Measurements from ENCODE around the gene HOXA5.

Gene HOXA5

GRCh38 chr7:27163288-27164044 is 20.0 kb upstream of the HOXA5 start:
- DNase-seq (ENCODE audit: low spot score) = no peak
- no peak for TF ChIP-seq CTCF (conservative IDR thresholded peaks at IDR 0.05; ENCODE audit: low read depth)
- H3K27ac ChIP-seq = peak overlapping the region; percentile 96
- ChIA-PET CTCF (interaction anchor here (0.7 to 1.3 kb wide), 4 partner anchors 8 to 614 kb away, joined by 3 to 6 read pairs (median 6); partner anchors contain the start of gene HOXA10), POLR2A (ENCODE audit: low non-redundant PET) (no interaction called here)

- peak overlapping the region; percentile 96 for H3K27ac ChIP-seq
- DNase-seq (ENCODE audit: low spot score) = no peak
- ChIA-PET CTCF (interaction anchor here (0.7 to 2.5 kb wide), 7 partner anchors 9 to 794 kb away, joined by 3 to 45 read pairs (median 6); partner anchors contain the start of genes HOXA3 and HOXA5), POLR2A (ENCODE audit: low non-redundant PET) (interaction anchor here (0.8 kb wide), 1 partner anchor 14 kb away, joined by 4 read pairs; no protein-coding TSS in a partner anchor)
- no peak for TF ChIP-seq CTCF (conservative IDR thresholded peaks at IDR 0.05; ENCODE audit: low read depth)
Observed at GRCh38 chr7:27162561-27163287, 19.2 kb upstream of the HOXA5 start.

GRCh38 chr7:27161721-27162560 is 18.5 kb upstream of the HOXA5 start:
- peak overlapping the region; percentile 94 for H3K27ac ChIP-seq
- POLR2A ChIA-PET (ENCODE audit: low non-redundant PET) = interaction anchor here (0.8 kb wide), 1 partner anchor 13 kb away, joined by 4 read pairs; no protein-coding TSS in a partner anchor

GRCh38 chr7:27161214-27161720 is 17.8 kb upstream of the HOXA5 start:
- peak overlapping the region; percentile 94 for H3K27ac ChIP-seq
- ChIA-PET POLR2A (ENCODE audit: low non-redundant PET) (interaction anchor here (0.6 to 0.7 kb wide), 3 partner anchors 28 to 47 kb away, joined by 3 read pairs; no protein-coding TSS in a partner anchor), CTCF (interaction anchor here (0.9 to 2.5 kb wide), 17 partner anchors 10 to 963 kb away, joined by 3 to 45 read pairs (median 5); partner anchors contain the start of genes HOXA10, HOXA11, HOXA3 and HOXA5)
- peak; percentile 53 for TF ChIP-seq CTCF (conservative IDR thresholded peaks at IDR 0.05; ENCODE audit: low read depth)
- DNase-seq (ENCODE audit: low spot score) = no peak

More at GRCh38 chr7:27161721-27162560, 18.5 kb upstream of the HOXA5 start:
- DNase-seq (ENCODE audit: low spot score) = no peak
- no peak for TF ChIP-seq CTCF (conservative IDR thresholded peaks at IDR 0.05; ENCODE audit: low read depth)
- CTCF ChIA-PET = interaction anchor here (0.7 to 2.5 kb wide), 9 partner anchors 11 to 963 kb away, joined by 3 to 45 read pairs (median 5); partner anchors contain the start of genes HOXA11, HOXA3 and HOXA5

GRCh38 chr7:27160546-27161213 is 17.2 kb upstream of the HOXA5 start:
- H3K27ac ChIP-seq = peak overlapping the region; percentile 94

More at GRCh38 chr7:27160546-27161213, 17.2 kb upstream of the HOXA5 start:
- ChIA-PET POLR2A (ENCODE audit: low non-redundant PET) (interaction anchor here (0.6 to 0.7 kb wide), 3 partner anchors 27 to 46 kb away, joined by 3 read pairs; no protein-coding TSS in a partner anchor), CTCF (interaction anchor here (0.6 to 2.5 kb wide), 19 partner anchors 10 to 962 kb away, joined by 3 to 45 read pairs (median 5); partner anchors contain the start of genes HOXA10, HOXA11, HOXA3 and HOXA5)
- DNase-seq (ENCODE audit: low spot score) = no peak
- peak; percentile 99 for TF ChIP-seq CTCF (conservative IDR thresholded peaks at IDR 0.05; ENCODE audit: low read depth)

Measured in RWPE1 (cell line).